Fibroblast of the aortic adventitia (primary cell): Measurements from ENCODE around the gene CEP85. TPM values are rescaled to one million over a fixed set of nuclear protein-coding genes. Genes with fewer than 3 reads are reported as not detected.

ENCODE experiments used
- DNase-seq: peaks from one replicate; pipeline ENCODE4 v3.0.0-alpha.2; 2010; ENCODE audit warnings: low read depth
- H3K4me3 ChIP-seq: 2 replicates; pipeline ENCODE4 v1.5.1; 2011; ENCODE audit warnings: low read depth, mild to moderate bottlenecking, control low read depth, low read length, moderate library complexity
- total RNA-seq: library from RNA; depleted of rRNA; stranded (reverse); fragments of >200 nt; gene quantifications from 2 replicates; pipeline ENCODE4 v1.2.3, GENCODE V29; 2012; ENCODE audit warnings: low replicate concordance
- TF ChIP-seq, protein P1 (sequence below): IDR thresholded peaks from 2 replicates; pipeline ENCODE4 v1.5.1; 2011; ENCODE audit warnings: mild to moderate bottlenecking, low read length, control low read depth, inconsistent platforms; ENCODE audit not compliant: insufficient read depth

CEP85 gene
- total RNA-seq, 1 donor: 12.9 TPM

DNA sequence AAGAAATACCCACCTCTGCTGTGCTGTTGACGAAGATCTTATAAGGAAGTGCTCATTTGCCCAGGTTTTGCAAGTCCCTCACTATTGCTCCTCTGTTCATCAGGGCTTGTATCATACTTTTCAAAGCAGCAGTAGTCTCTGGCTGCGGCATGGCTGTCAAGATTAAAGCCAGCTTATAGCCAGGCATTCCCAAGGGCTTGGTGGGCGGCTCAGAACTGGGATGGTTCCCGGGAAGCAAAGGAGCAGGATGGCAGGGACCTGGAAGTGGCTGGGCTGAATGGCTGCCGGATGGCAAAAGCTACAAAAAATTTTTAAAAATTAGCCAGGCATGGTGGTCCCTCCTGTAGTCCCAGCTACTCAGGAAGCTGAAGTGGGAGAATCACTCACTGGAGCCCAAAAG lies 29.2 kb downstream of the CEP85 start:
- TF ChIP-seq, protein P1, sequence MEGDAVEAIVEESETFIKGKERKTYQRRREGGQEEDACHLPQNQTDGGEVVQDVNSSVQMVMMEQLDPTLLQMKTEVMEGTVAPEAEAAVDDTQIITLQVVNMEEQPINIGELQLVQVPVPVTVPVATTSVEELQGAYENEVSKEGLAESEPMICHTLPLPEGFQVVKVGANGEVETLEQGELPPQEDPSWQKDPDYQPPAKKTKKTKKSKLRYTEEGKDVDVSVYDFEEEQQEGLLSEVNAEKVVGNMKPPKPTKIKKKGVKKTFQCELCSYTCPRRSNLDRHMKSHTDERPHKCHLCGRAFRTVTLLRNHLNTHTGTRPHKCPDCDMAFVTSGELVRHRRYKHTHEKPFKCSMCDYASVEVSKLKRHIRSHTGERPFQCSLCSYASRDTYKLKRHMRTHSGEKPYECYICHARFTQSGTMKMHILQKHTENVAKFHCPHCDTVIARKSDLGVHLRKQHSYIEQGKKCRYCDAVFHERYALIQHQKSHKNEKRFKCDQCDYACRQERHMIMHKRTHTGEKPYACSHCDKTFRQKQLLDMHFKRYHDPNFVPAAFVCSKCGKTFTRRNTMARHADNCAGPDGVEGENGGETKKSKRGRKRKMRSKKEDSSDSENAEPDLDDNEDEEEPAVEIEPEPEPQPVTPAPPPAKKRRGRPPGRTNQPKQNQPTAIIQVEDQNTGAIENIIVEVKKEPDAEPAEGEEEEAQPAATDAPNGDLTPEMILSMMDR: no peak
- H3K4me3 ChIP-seq: no peak overlapping the region
- no peak for DNase-seq

DNA sequence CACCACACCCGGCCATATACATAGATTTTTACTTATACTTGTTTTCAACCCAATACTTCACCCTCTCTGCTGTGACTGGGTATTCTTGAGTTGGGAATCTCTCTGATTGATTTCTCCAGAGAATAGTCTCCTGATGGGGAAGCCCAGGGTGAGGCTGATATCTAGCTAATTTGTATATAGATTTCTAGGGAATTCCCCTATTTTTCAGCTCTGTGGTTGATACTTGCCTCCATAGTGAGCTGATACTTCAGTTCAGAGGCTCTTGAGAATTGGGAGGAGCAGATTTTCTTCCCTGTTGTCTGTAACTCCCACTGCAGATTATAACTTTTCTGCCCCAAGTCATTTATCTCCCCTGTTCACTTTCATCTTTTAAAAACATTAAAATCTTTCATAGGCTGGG lies 31.4 kb downstream of the CEP85 start:
- no peak for DNase-seq
- H3K4me3 ChIP-seq: no peak overlapping the region
- TF ChIP-seq, protein P1: no peak

DNA sequence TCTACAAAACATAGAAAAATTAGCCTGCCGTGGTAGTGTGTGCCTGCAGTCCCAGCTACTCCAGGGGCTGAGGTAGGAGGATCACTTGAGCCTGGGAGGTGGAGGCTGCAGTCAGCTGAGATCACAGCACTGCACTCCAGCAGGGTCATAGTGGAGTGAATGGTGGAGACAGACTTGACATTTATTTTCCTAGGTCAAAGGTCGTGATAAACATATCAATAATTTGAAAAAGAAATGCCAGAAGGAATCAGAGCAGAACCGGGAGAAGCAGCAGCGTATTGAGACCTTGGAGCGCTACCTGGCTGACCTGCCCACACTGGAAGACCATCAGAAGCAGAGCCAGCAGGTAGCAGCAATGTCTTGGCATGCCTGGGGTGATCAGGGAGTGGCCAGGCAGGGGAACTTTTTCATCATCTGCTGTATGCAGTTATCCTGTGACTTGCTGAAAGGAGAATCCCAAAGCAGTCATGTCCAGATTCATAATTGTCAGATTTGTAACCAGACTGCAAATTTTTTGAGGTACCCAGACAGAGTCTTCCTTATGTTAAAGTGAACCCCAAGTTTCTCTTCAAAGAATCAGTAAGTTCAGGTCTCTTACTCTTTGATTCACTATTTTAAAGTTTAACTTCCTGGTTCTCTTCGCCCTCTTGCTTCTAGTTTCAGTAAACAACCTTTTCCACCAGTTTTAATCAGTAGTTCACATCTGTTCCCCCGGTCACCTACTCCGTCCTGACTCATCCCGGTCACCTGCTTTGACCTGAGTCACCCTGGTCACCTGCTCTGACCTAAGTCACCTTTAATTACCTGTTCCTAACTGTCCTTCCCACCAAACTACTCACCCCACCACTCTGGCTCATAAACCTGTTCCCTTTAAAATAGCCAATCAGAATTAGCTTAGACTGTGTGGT lies 34.5 kb downstream of the CEP85 start:
- no peak for DNase-seq
- H3K4me3 ChIP-seq: no peak overlapping the region
- TF ChIP-seq, protein P1: no peak

DNA sequence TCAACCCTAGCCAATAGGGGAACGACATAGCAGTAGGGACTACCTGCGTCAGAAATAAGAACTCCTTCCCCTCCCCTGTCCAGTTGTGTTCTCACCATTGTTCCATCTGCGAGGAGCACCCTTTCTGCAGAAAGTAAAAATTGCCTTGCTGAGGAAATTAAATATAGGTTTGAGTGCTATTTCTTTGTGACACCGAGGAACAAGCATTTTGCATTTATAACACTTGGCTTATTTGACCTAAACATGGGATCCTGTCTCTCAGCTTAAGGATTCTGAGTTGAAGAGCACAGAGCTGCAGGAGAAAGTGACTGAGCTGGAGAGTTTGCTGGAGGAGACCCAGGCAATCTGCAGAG lies 35.2 kb downstream of the CEP85 start:
- no peak for DNase-seq
- TF ChIP-seq, protein P1: no peak
- no peak overlapping the region for H3K4me3 ChIP-seq

DNA sequence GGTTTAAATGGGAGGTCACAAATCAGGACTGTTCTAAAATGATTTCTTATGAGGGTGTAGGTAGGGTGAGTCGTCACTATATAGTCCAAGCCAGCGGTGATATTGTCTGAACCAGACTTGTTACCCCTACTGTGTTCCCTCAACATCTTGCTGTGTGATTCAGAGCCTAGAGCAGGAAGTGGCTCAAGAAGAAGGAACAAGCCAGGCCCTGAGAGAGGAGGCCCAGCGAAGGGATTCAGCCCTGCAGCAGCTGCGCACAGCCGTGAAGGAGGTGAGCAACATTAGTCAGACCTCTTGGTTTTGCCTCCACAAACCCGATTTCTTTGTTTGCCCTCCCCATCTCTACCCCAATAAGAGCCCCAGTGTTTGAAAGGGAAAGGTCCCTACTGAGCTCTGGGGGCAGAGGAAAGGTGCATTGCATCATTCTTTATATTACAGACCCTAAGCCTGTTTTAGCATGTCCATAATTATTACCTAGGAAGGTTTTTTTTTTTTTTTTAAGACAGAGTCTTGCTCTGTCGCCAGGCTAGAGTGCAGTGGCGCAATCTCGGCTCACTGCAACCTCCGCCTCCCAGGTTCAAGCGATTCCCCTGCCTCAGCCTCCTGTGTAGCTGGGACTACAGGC lies 40.9 kb downstream of the CEP85 start:
- H3K4me3 ChIP-seq: no peak overlapping the region
- TF ChIP-seq, protein P1: no peak
- no peak for DNase-seq

DNA sequence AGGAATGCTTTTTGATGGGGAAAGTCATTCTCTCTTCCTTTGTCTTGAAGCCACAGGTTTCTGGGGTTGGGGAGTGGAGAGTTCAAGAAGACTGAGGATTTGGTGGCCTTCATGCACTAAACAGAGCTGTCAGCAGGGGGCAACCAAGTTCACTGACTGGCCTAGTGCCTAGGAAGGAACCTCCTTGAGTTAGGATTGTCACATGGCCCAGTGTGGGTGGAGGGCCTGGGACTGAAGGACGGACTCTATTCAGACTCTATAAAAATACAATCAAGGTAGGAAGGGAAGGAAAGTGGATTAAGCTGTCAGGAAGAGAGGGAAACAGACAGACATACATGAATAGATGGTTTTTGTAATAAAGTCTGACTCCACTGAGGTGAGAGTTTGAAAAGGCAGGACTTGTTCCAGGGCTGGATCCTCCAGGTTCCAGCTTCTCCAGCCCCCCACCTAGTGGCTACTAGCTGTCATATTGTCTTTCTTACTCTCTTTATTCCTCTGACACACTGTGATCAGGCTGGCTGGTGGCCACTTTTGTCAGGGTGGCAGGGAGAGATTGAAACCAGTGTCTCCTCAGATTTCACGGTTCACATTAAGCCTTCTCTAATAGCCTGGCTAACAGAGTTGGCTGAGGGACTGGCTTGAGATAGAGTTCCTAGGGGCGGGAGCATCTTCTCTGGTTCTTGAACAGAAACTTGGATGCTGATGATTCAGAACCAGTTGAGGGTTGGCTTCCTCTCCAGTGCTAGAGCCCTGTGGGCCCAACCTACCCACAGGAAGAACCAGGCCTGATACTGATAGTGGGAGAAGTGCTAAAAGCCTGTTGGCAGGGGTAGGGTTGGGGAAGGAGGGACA lies 41.8 kb downstream of the CEP85 start:
- no peak overlapping the region for H3K4me3 ChIP-seq
- peak; percentile 99 for DNase-seq
- TF ChIP-seq, protein P1: peak; percentile 88
